IPS-18a (cell line): ENCODE results near the gene PFKFB3.
"Not testable (repeated sequence)": the region's sequence is repeated elsewhere in the genome, so short reads cannot be mapped to it uniquely, and the experiment has no call there.

Source experiments
- H3K27ac ChIP-seq: one replicate; pipeline ENCODE4 v1.5.1; 2013; ENCODE audit warnings: low read length
- H3K27me3 ChIP-seq: one replicate; pipeline ENCODE4 v1.6.1; 2013; ENCODE audit warnings: mild to moderate bottlenecking, low read length; ENCODE audit not compliant: control insufficient read depth, insufficient read depth
- H3K36me3 ChIP-seq: one replicate; pipeline ENCODE4 v1.6.1; 2013; ENCODE audit warnings: low read depth, low read length; ENCODE audit not compliant: control insufficient read depth
- H3K4me1 ChIP-seq: one replicate; pipeline ENCODE4 v1.6.1; 2013; ENCODE audit warnings: low read depth, low read length; ENCODE audit not compliant: control insufficient read depth
- H3K4me3 ChIP-seq: one replicate; pipeline ENCODE4 v1.5.1; 2013; ENCODE audit warnings: low read length
- H3K9ac ChIP-seq: one replicate; pipeline ENCODE4 v1.6.1; 2013; ENCODE audit warnings: mild to moderate bottlenecking, low read length, moderate library complexity
- H3K9me3 ChIP-seq: one replicate; pipeline ENCODE4 v1.6.1; 2013; ENCODE audit warnings: low read depth, low read length; ENCODE audit not compliant: control insufficient read depth

Gene PFKFB3

GRCh38 chr10:6195846-6196245, 6.9 kb upstream of the PFKFB3 start:
- no peaks in the 10 kb centered on the region for H3K36me3 ChIP-seq
- H3K27me3 ChIP-seq = peaks cover 38% of the 10 kb centered on the region
- H3K9me3 ChIP-seq = no peaks in the 10 kb centered on the region
- no peak overlapping the region for H3K4me3 ChIP-seq
- no peak overlapping the region for H3K27ac ChIP-seq
- no peaks in the 10 kb centered on the region for H3K4me1 ChIP-seq
- H3K9ac ChIP-seq = no peak overlapping the region

GRCh38 chr10:6196524-6196923, 6.2 kb upstream of the PFKFB3 start:
- not testable (repeated sequence) for H3K9me3 ChIP-seq, H3K9ac ChIP-seq, H3K27ac ChIP-seq, H3K36me3 ChIP-seq, H3K4me3 ChIP-seq, H3K4me1 ChIP-seq
- H3K27me3 ChIP-seq = peaks cover 45% of the 10 kb centered on the region

GRCh38 chr10:6197321-6197720, 5.4 kb upstream of the PFKFB3 start:
- Histone ChIP-seq H3K36me3 (no peaks in the 10 kb centered on the region), H3K4me3 (no peak overlapping the region), H3K4me1 (peaks cover 4% of the 10 kb centered on the region), H3K27ac (no peak overlapping the region), H3K27me3 (peaks cover 53% of the 10 kb centered on the region), H3K9me3 (no peaks in the 10 kb centered on the region), H3K9ac (no peak overlapping the region)

- Histone ChIP-seq H3K27ac (no peak overlapping the region), H3K4me3 (no peak overlapping the region), H3K9ac (no peak overlapping the region), H3K4me1 (peaks cover 4% of the 10 kb centered on the region), H3K27me3 (peaks cover 55% of the 10 kb centered on the region), H3K9me3 (no peaks in the 10 kb centered on the region), H3K36me3 (no peaks in the 10 kb centered on the region)
Measured at GRCh38 chr10:6198171-6198570, 4.6 kb upstream of the PFKFB3 start.

GRCh38 chr10:6199131-6199733, 3.5 kb upstream of the PFKFB3 start:
- Histone ChIP-seq H3K36me3 (no peaks in the 10 kb centered on the region), H3K9ac (no peak overlapping the region), H3K4me3 (no peak overlapping the region), H3K27ac (no peak overlapping the region), H3K9me3 (no peaks in the 10 kb centered on the region), H3K4me1 (peaks cover 6% of the 10 kb centered on the region), H3K27me3 (peaks cover 63% of the 10 kb centered on the region)

GRCh38 chr10:6200440-6200733, 2.3 kb upstream of the PFKFB3 start:
- peak overlapping the region; percentile 36 for H3K4me3 ChIP-seq
- H3K4me1 ChIP-seq = peaks cover 14% of the 10 kb centered on the region
- H3K9me3 ChIP-seq = no peaks in the 10 kb centered on the region
- no peak overlapping the region for H3K9ac ChIP-seq
- peaks cover 73% of the 10 kb centered on the region for H3K27me3 ChIP-seq
- no peak overlapping the region for H3K27ac ChIP-seq
- no peaks in the 10 kb centered on the region for H3K36me3 ChIP-seq

GRCh38 chr10:6200734-6201515, 1.8 kb upstream of the PFKFB3 start:
- Histone ChIP-seq H3K4me3 (peak overlapping the region; percentile 92), H3K27ac (no peak overlapping the region), H3K4me1 (peaks cover 14% of the 10 kb centered on the region), H3K27me3 (peaks cover 73% of the 10 kb centered on the region), H3K9ac (no peak overlapping the region), H3K9me3 (no peaks in the 10 kb centered on the region), H3K36me3 (no peaks in the 10 kb centered on the region)

GRCh38 chr10:6201516-6201975, 1.2 kb upstream of the PFKFB3 start:
- Histone ChIP-seq H3K4me1 (peaks cover 14% of the 10 kb centered on the region), H3K27ac (no peak overlapping the region), H3K9me3 (no peaks in the 10 kb centered on the region), H3K4me3 (peak overlapping the region; percentile 92), H3K36me3 (no peaks in the 10 kb centered on the region), H3K27me3 (peaks cover 73% of the 10 kb centered on the region), H3K9ac (no peak overlapping the region)

GRCh38 chr10:6202098-6202683, 541 bp upstream of the PFKFB3 start:
- no peak overlapping the region for H3K9ac ChIP-seq
- H3K36me3 ChIP-seq = no peaks in the 10 kb centered on the region
- H3K4me3 ChIP-seq = peak overlapping the region; percentile 92
- peaks cover 72% of the 10 kb centered on the region for H3K27me3 ChIP-seq
- no peaks in the 10 kb centered on the region for H3K9me3 ChIP-seq
- H3K27ac ChIP-seq = no peak overlapping the region
- H3K4me1 ChIP-seq = peaks cover 14% of the 10 kb centered on the region

- Histone ChIP-seq H3K4me3 (peak overlapping the region; percentile 92), H3K27me3 (peaks cover 59% of the 10 kb centered on the region), H3K27ac (no peak overlapping the region), H3K9me3 (no peaks in the 10 kb centered on the region), H3K4me1 (peaks cover 14% of the 10 kb centered on the region), H3K36me3 (no peaks in the 10 kb centered on the region), H3K9ac (peak overlapping the region; percentile 90)
Measured at GRCh38 chr10:6203331-6204062, 765 bp downstream of the PFKFB3 start.

GRCh38 chr10:6204063-6204340, 1.3 kb downstream of the PFKFB3 start:
- Histone ChIP-seq H3K9ac (peak overlapping the region; percentile 74), H3K27me3 (peaks cover 54% of the 10 kb centered on the region), H3K4me1 (peaks cover 14% of the 10 kb centered on the region), H3K27ac (no peak overlapping the region), H3K36me3 (no peaks in the 10 kb centered on the region), H3K9me3 (no peaks in the 10 kb centered on the region), H3K4me3 (peak overlapping the region; percentile 92)
